ENCODE data around the gene AGPAT3.

- TF ChIP-seq, protein P1, sequence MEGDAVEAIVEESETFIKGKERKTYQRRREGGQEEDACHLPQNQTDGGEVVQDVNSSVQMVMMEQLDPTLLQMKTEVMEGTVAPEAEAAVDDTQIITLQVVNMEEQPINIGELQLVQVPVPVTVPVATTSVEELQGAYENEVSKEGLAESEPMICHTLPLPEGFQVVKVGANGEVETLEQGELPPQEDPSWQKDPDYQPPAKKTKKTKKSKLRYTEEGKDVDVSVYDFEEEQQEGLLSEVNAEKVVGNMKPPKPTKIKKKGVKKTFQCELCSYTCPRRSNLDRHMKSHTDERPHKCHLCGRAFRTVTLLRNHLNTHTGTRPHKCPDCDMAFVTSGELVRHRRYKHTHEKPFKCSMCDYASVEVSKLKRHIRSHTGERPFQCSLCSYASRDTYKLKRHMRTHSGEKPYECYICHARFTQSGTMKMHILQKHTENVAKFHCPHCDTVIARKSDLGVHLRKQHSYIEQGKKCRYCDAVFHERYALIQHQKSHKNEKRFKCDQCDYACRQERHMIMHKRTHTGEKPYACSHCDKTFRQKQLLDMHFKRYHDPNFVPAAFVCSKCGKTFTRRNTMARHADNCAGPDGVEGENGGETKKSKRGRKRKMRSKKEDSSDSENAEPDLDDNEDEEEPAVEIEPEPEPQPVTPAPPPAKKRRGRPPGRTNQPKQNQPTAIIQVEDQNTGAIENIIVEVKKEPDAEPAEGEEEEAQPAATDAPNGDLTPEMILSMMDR (conservative IDR thresholded peaks at IDR 0.05 in 1 of 2, IDR thresholded peaks at IDR 0.05 in 1 of 2; ENCODE audit: low read depth in 1 of 2, low read length in 2 of 2) = no peak
- TF ChIP-seq EZH2 (IDR thresholded peaks at IDR 0.05; ENCODE audit: low read length, missing control alignments) = no peak
Measured at GRCh38 chr21:43829161-43829560, 35.9 kb upstream of the AGPAT3 start.
